Measurements from ENCODE around the gene RHOB.

Gene RHOB

GRCh38 chr2:20473128-20473527, 26.3 kb downstream of the RHOB start:
- no peak for DNase-seq (ENCODE audit: low spot score in 2 of 2)

GRCh38 chr2:20474757-20475566, 28.1 kb downstream of the RHOB start:
- Histone ChIP-seq H3K4me1 (0 out of 2 replicates have a peak, but pooled peaks cover 5% of the 10 kb centered on the region), H3K9me3 (0 out of 2 replicates have a peak, but pooled peaks cover 3% of the 10 kb centered on the region), H3K4me3 (no peak overlapping the region), H3K27me3 (ENCODE audit: low read depth) (no peaks in the 10 kb centered on the region), H3K36me3 (replicated peaks) (no peaks in the 10 kb centered on the region)
- in situ Hi-C loops (cut with MboI; ENCODE audit: low sequenced_read_pairs), result no loop called here
- no peak for DNase-seq (ENCODE audit: low spot score in 2 of 2)

More at GRCh38 chr2:20473128-20473527, 26.3 kb downstream of the RHOB start:
- in situ Hi-C loops (cut with MboI; ENCODE audit: low sequenced_read_pairs), result no loop called here
- H3K4me1 ChIP-seq, result 0 out of 2 replicates have a peak, but pooled peaks cover 5% of the 10 kb centered on the region
- no peaks in the 10 kb centered on the region for H3K27me3 ChIP-seq (ENCODE audit: low read depth)
- H3K9me3 ChIP-seq, result 0 out of 2 replicates have a peak, but pooled peaks cover under 1% of the 10 kb centered on the region
- H3K36me3 ChIP-seq (replicated peaks), result no peaks in the 10 kb centered on the region
- H3K4me3 ChIP-seq, result no peak overlapping the region

GRCh38 chr2:20475567-20475952, 28.7 kb downstream of the RHOB start:
- DNase-seq (ENCODE audit: low spot score in 2 of 2), result no peak
- Histone ChIP-seq H3K36me3 (replicated peaks) (no peaks in the 10 kb centered on the region), H3K27me3 (ENCODE audit: low read depth) (no peaks in the 10 kb centered on the region), H3K4me1 (0 out of 2 replicates have a peak, but pooled peaks cover 5% of the 10 kb centered on the region), H3K9me3 (0 out of 2 replicates have a peak, but pooled peaks cover 3% of the 10 kb centered on the region), H3K4me3 (no peak overlapping the region)
- in situ Hi-C loops (cut with MboI; ENCODE audit: low sequenced_read_pairs), result no loop called here

GRCh38 chr2:20476481-20476880, 29.6 kb downstream of the RHOB start:
- Histone ChIP-seq H3K4me1 (0 out of 2 replicates have a peak, but pooled peaks cover 5% of the 10 kb centered on the region), H3K4me3 (no peak overlapping the region), H3K36me3 (replicated peaks) (no peaks in the 10 kb centered on the region), H3K27me3 (ENCODE audit: low read depth) (no peaks in the 10 kb centered on the region), H3K9me3 (0 out of 2 replicates have a peak, but pooled peaks cover 3% of the 10 kb centered on the region)
- DNase-seq (ENCODE audit: low spot score in 2 of 2), result no peak
- in situ Hi-C loops (cut with MboI; ENCODE audit: low sequenced_read_pairs), result no loop called here

GRCh38 chr2:20476950-20477349, 30.1 kb downstream of the RHOB start:
- H3K27me3 ChIP-seq (ENCODE audit: low read depth), result no peaks in the 10 kb centered on the region
- in situ Hi-C loops (cut with MboI; ENCODE audit: low sequenced_read_pairs), result no loop called here
- H3K4me3 ChIP-seq, result no peak overlapping the region
- H3K9me3 ChIP-seq, result 0 out of 2 replicates have a peak, but pooled peaks cover 3% of the 10 kb centered on the region
- no peak for DNase-seq (ENCODE audit: low spot score in 2 of 2)
- H3K4me1 ChIP-seq, result 0 out of 2 replicates have a peak, but pooled peaks cover 5% of the 10 kb centered on the region
- no peaks in the 10 kb centered on the region for H3K36me3 ChIP-seq (replicated peaks)

GRCh38 chr2:20478961-20479360, 32.1 kb downstream of the RHOB start:
- Histone ChIP-seq H3K36me3 (replicated peaks) (no peaks in the 10 kb centered on the region), H3K4me3 (no peak overlapping the region), H3K9me3 (0 out of 2 replicates have a peak, but pooled peaks cover 3% of the 10 kb centered on the region), H3K4me1 (0 out of 2 replicates have a peak, but pooled peaks cover 5% of the 10 kb centered on the region), H3K27me3 (ENCODE audit: low read depth) (no peaks in the 10 kb centered on the region)
- in situ Hi-C loops (cut with MboI; ENCODE audit: low sequenced_read_pairs), result no loop called here
- DNase-seq (ENCODE audit: low spot score in 2 of 2), result no peak

- DNase-seq (ENCODE audit: low spot score in 2 of 2), result no peak
- H3K9me3 ChIP-seq, result 0 out of 2 replicates have a peak, but pooled peaks cover 3% of the 10 kb centered on the region
- no peaks in the 10 kb centered on the region for H3K36me3 ChIP-seq (replicated peaks)
- H3K4me3 ChIP-seq, result no peak overlapping the region
- H3K27me3 ChIP-seq (ENCODE audit: low read depth), result no peaks in the 10 kb centered on the region
- H3K4me1 ChIP-seq, result no peaks in the 10 kb centered on the region
- in situ Hi-C loops (cut with MboI; ENCODE audit: low sequenced_read_pairs), result no loop called here
Observed at GRCh38 chr2:20479835-20480234, 33.0 kb downstream of the RHOB start.

- H3K4me3 ChIP-seq, result no peak overlapping the region
- no peaks in the 10 kb centered on the region for H3K4me1 ChIP-seq
- DNase-seq (ENCODE audit: low spot score in 2 of 2), result no peak
- in situ Hi-C loops (cut with MboI; ENCODE audit: low sequenced_read_pairs), result no loop called here
- 0 out of 2 replicates have a peak, but pooled peaks cover 3% of the 10 kb centered on the region for H3K9me3 ChIP-seq
- no peaks in the 10 kb centered on the region for H3K27me3 ChIP-seq (ENCODE audit: low read depth)
- no peaks in the 10 kb centered on the region for H3K36me3 ChIP-seq (replicated peaks)
Observed at GRCh38 chr2:20480913-20481312, 34.0 kb downstream of the RHOB start.

- in situ Hi-C loops (cut with MboI; ENCODE audit: low sequenced_read_pairs), result no loop called here
- peaks cover 3% of the 10 kb centered on the region for H3K4me1 ChIP-seq
- no peak for DNase-seq (ENCODE audit: low spot score in 2 of 2)
- 0 out of 2 replicates have a peak, but pooled peaks cover 3% of the 10 kb centered on the region for H3K9me3 ChIP-seq
- no peaks in the 10 kb centered on the region for H3K27me3 ChIP-seq (ENCODE audit: low read depth)
- no peaks in the 10 kb centered on the region for H3K36me3 ChIP-seq (replicated peaks)
- no peak overlapping the region for H3K4me3 ChIP-seq
Observed at GRCh38 chr2:20481798-20482405, 35.0 kb downstream of the RHOB start.

- Histone ChIP-seq H3K4me3 (no peak overlapping the region), H3K9me3 (0 out of 2 replicates have a peak, but pooled peaks cover 3% of the 10 kb centered on the region), H3K36me3 (replicated peaks) (no peaks in the 10 kb centered on the region), H3K4me1 (peaks cover 11% of the 10 kb centered on the region), H3K27me3 (ENCODE audit: low read depth) (no peaks in the 10 kb centered on the region)
- no peak for DNase-seq (ENCODE audit: low spot score in 2 of 2)
- in situ Hi-C loops (cut with MboI; ENCODE audit: low sequenced_read_pairs), result no loop called here
Observed at GRCh38 chr2:20482725-20483124, 35.9 kb downstream of the RHOB start.

GRCh38 chr2:20483194-20483895, 36.5 kb downstream of the RHOB start:
- Histone ChIP-seq H3K4me1 (peaks cover 16% of the 10 kb centered on the region), H3K9me3 (no peaks in the 10 kb centered on the region), H3K36me3 (replicated peaks) (no peaks in the 10 kb centered on the region), H3K4me3 (no peak overlapping the region), H3K27me3 (ENCODE audit: low read depth) (no peaks in the 10 kb centered on the region)
- in situ Hi-C loops (cut with MboI; ENCODE audit: low sequenced_read_pairs), result no loop called here
- DNase-seq (ENCODE audit: low spot score in 2 of 2), result no peak

GRCh38 chr2:20484034-20484617, 37.3 kb downstream of the RHOB start:
- Histone ChIP-seq H3K36me3 (replicated peaks) (no peaks in the 10 kb centered on the region), H3K27me3 (ENCODE audit: low read depth) (no peaks in the 10 kb centered on the region), H3K4me3 (no peak overlapping the region), H3K9me3 (no peaks in the 10 kb centered on the region), H3K4me1 (peaks cover 16% of the 10 kb centered on the region)
- in situ Hi-C loops (cut with MboI; ENCODE audit: low sequenced_read_pairs), result no loop called here
- DNase-seq (ENCODE audit: low spot score in 2 of 2), result peak in 1 of 2 experiments; percentile 4
